Erythroblast (primary cell): ENCODE data around the gene CD244.
"Not testable (repeated sequence)": the region's sequence is repeated elsewhere in the genome, so short reads cannot be mapped to it uniquely, and the experiment has no call there.

Source experiments
- DNase-seq, 2 experiments: peaks; one replicate each; lab custom pipeline; 2025; lab: John Stamatoyannopoulos, UW
- GATA1 ChIP-seq: IDR thresholded peaks from 2 replicates; pipeline ENCODE4 v1.6.1; 2011; ENCODE audit warnings: low read depth, mild to moderate bottlenecking, control low read depth, low read length, moderate library complexity
- POLR2A ChIP-seq: IDR thresholded peaks from 2 replicates; pipeline ENCODE4 v1.6.1; 2011; ENCODE audit warnings: mild to moderate bottlenecking, low read length

Gene CD244

GRCh38 chr1:160800645-160801408 lies 61.9 kb downstream of the CD244 start:
- TF ChIP-seq GATA1 (no peak), POLR2A (no peak)
- DNase-seq, result no peak

GRCh38 chr1:160800142-160800541 lies 62.5 kb downstream of the CD244 start:
- DNase-seq, result no peak
- TF ChIP-seq POLR2A, result no peak
- no peak for TF ChIP-seq GATA1

- no peak for DNase-seq
- TF ChIP-seq POLR2A, result no peak
Observed at GRCh38 chr1:160799641-160800040, 63.0 kb downstream of the CD244 start.

- no peak for DNase-seq
- TF ChIP-seq POLR2A (no peak), GATA1 (no peak)
Observed at GRCh38 chr1:160798439-160798838, 64.2 kb downstream of the CD244 start.

- no peak for DNase-seq
- TF ChIP-seq POLR2A (no peak), GATA1 (no peak)
Observed at GRCh38 chr1:160797861-160798273, 64.8 kb downstream of the CD244 start.

- DNase-seq, result no peak
- TF ChIP-seq POLR2A, result no peak
- no peak for TF ChIP-seq GATA1
Observed at GRCh38 chr1:160797271-160797709, 65.4 kb downstream of the CD244 start.

- no peak for TF ChIP-seq GATA1
- TF ChIP-seq POLR2A, result no peak
- no peak for DNase-seq
Observed at GRCh38 chr1:160795951-160796383, 66.7 kb downstream of the CD244 start, which contains the start of gene LY9. TSS of gene LY9 (plus strand) at chr1:160796174. CDS start at chr1:160796188, 14 bp downstream.

- no peak for DNase-seq
- TF ChIP-seq POLR2A (no peak), GATA1 (no peak)
Observed at GRCh38 chr1:160794376-160794775, 68.3 kb downstream of the CD244 start.

- TF ChIP-seq GATA1, result no peak
- no peak for TF ChIP-seq POLR2A
- no peak for DNase-seq
Observed at GRCh38 chr1:160789702-160790611, 72.7 kb downstream of the CD244 start.

- TF ChIP-seq GATA1, result no peak
- no peak for TF ChIP-seq POLR2A
- no peak for DNase-seq
Observed at GRCh38 chr1:160789051-160789701, 73.5 kb downstream of the CD244 start.

GRCh38 chr1:160782988-160783765 lies 79.5 kb downstream of the CD244 start:
- DNase-seq, result not testable (repeated sequence)

GRCh38 chr1:160781914-160782689 lies 80.6 kb downstream of the CD244 start:
- no peak for DNase-seq
- no peak for TF ChIP-seq GATA1
- TF ChIP-seq POLR2A, result no peak
